Measurements from ENCODE around the gene PLEKHM3. TPM values are rescaled to one million over a fixed set of nuclear protein-coding genes. Genes with fewer than 3 reads are reported as not detected.
"Not testable (repeated sequence)": the region's sequence is repeated elsewhere in the genome, so short reads cannot be mapped to it uniquely, and the experiment has no call there.

PLEKHM3 gene
- total RNA-seq, 1 donor from 2014 or later: 2.5 TPM

DNA sequence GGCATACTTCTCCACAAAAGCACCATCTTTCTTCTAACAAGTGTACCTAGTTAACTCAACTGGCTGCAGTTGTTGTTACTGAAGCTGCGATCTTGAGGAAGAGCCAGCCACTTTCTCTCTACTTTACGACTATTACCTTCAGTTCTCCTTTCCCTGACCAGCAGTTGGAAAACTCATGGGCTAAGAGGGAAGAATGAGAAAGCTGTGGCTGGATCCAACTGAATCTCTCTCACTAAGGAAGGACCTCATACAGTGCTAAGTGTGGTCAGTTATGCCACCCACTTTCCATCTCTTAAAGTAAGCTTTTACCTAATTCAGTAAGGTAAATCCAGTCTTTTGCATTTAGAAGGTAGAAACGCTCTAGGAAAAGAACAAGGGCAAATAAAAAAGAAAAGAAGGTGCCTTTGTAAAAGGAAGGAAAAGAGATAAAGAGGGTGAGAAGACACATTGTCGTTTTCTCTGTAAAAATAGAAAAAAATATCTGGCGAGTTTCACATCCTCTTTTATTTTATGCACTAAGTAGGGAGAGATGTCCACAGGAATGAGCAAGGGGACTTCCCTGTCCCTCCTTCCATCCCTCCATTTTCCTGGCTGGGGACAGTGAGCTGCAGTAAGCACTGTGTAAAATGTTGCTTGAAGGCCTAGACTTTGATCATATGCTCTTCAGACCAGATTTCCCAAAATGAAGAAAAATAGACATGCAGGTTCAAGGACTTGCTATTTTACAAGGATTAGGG is 73.4 kb downstream of the PLEKHM3 start:
- no peak overlapping the region for H3K4me3 ChIP-seq (ENCODE audit: low read depth, low read length)
- no peak for DNase-seq (ENCODE audit: low read depth)
- TF ChIP-seq, protein P1, sequence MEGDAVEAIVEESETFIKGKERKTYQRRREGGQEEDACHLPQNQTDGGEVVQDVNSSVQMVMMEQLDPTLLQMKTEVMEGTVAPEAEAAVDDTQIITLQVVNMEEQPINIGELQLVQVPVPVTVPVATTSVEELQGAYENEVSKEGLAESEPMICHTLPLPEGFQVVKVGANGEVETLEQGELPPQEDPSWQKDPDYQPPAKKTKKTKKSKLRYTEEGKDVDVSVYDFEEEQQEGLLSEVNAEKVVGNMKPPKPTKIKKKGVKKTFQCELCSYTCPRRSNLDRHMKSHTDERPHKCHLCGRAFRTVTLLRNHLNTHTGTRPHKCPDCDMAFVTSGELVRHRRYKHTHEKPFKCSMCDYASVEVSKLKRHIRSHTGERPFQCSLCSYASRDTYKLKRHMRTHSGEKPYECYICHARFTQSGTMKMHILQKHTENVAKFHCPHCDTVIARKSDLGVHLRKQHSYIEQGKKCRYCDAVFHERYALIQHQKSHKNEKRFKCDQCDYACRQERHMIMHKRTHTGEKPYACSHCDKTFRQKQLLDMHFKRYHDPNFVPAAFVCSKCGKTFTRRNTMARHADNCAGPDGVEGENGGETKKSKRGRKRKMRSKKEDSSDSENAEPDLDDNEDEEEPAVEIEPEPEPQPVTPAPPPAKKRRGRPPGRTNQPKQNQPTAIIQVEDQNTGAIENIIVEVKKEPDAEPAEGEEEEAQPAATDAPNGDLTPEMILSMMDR (conservative IDR thresholded peaks at IDR 0.05; ENCODE audit: low read depth, low read length): no peak

DNA sequence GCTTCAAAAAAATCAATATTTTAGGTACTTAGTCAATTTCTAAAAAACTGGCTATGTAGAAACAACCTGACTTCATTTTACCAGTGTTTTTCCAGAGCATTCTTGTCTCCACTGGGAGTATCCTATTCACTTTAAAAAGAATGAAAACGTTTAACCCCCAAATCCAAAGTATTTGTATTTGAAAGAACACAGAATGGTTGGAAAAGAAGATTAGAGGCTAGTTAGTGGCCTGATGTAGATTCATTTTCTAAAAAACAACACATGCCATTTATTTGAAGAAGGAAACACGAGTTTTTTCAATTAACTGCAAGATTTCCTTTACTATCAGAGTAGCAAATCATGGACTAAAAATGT is 74.6 kb downstream of the PLEKHM3 start:
- no peak for DNase-seq (ENCODE audit: low read depth)

DNA sequence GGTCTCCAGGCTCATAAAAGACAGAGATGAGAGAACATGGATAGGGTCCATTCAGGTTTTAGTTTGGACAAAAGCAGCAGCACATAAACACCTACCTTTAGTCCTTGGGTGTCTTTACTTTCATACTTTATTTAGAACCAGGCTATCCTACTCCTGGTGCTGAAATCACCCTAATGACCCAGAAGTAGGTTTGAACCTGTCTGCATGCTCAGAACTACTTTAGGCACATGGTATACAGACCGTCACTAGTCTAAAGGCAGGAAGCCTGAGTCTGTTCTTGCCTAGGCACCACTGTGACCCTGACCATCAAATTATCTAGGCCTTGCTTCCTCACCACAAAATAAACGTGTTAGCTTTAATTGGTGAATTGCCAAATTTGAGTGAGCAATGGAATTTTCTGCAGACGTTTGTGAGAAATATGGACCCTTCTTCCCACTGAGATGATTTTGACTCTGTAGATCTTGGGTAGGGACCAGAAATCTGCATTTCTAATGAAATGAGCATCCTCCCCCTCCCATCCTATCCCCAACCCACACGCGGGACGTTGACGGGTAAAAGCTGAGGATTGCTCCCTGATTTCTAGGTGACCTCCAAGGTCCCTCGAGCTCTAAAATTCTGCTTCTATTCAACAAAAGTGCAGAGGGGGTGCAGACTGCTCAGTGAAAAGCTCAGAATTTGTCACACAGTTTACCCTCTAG is 75.1 kb downstream of the PLEKHM3 start:
- no peak overlapping the region for H3K4me3 ChIP-seq (ENCODE audit: low read depth, low read length)
- no peak for DNase-seq (ENCODE audit: low read depth)
- TF ChIP-seq, protein P1 (conservative IDR thresholded peaks at IDR 0.05; ENCODE audit: low read depth, low read length): no peak

More for the DNA sequence above, 74.6 kb downstream of the PLEKHM3 start:
- TF ChIP-seq, protein P1 (conservative IDR thresholded peaks at IDR 0.05; ENCODE audit: low read depth, low read length): no peak
- H3K4me3 ChIP-seq (ENCODE audit: low read depth, low read length): no peak overlapping the region

DNA sequence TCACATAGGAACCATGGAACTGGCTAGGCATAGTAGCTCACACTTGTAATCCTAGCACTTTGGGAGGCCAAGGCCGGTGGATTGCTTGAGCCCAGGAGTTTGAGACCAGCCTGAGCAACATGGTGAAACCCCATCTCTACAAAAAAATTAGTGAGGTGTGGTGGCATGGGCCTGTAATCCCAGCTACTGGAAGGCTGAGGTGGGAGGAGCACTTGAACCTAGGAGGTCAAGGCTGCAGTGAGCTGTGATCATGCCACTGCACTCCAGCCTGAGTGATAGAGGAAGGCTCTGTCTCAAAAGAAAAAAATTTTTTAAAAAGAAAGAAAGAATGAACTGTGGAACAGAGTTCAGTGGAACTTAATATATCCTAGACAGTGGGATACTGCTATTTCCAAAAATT is 76.1 kb downstream of the PLEKHM3 start:
- not testable (repeated sequence) for H3K4me3 ChIP-seq (ENCODE audit: low read depth, low read length); DNase-seq (ENCODE audit: low read depth)

DNA sequence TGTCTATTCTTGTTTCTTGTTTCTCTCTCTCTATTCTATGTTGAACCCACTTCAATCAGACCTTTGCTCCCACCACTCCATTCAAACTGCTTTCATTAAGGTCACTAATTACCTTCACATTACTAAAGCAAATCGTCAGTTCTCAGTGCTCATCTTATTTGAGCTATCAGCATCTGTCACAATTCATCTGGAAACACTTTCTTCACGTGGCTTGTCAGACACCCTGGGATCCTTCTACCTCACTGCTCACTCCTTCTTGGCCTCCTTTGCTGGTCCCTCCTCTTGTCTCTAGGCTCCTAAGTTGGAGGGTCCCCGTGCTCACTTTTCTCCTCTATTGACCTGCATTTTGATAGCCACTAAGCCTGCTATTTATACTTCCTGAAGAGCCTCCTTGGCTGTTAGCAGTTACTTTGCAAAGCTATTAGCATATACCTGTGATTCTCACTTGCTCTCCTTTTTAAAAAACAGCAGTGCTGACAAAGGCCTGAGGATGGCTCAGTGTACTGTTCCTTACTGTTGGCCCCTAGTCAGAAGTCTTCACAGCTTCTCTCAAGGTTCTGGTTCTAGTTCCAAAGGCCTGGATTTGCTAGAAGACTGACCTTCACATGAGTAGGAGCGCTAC is 80.2 kb downstream of the PLEKHM3 start:
- H3K4me3 ChIP-seq (ENCODE audit: low read depth, low read length): no peak overlapping the region
- TF ChIP-seq, protein P1 (conservative IDR thresholded peaks at IDR 0.05; ENCODE audit: low read depth, low read length): no peak
- DNase-seq (ENCODE audit: low read depth): no peak

DNA sequence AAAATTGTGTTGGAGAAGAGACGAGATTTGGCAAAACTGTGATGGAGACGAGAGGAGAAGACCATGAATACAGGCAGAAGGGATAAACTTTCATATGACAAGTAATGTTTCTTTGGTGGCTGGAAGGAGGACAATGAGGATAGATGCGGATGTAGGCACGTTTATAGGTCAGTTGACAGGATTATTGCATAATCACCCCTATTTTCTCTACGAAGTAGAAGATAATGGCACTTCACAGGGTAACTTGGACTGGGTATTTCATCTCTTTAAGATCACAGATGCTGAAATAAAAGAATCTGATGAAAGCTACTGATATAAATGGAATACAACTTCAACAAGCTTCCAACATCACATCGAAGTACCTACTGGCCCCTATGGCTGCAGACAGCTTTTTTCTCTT is 81.0 kb downstream of the PLEKHM3 start:
- DNase-seq (ENCODE audit: low read depth): no peak
- TF ChIP-seq, protein P1 (conservative IDR thresholded peaks at IDR 0.05; ENCODE audit: low read depth, low read length): no peak

DNA sequence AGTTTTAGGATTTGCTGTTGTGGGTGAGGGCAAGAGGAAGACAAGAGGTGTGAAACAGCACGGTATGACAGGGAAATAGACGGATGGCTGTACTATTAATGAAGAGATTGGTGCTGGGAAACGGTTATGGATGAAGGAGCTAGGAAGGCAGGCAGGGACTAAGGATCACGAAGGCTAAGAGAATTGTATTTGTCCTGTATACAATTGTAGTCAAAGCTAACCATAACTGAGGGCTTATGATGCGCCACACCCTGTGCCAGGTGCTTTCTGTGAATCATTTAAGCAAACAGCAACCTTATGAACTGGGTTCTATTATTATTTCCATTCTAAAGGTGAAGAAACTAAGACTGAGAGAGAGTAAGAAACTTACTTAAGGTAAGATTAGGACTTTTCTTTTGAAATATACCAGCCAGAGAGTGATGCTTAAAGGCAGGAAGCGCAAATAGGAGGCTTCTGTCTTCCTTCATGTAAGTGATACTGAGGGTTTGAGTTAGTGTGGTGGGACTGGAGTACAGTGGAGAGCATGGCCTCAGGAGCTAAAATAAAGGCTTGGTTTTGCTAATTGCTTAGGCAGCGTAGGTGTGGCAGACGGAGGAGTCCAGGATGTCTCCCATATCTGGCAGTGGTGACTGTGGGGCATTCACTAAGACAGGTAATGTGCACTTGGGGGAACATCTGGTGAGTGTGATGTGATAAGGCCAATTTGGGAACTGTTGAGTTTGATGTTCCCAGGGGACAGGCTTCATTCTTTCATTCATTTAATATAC is 85.8 kb downstream of the PLEKHM3 start:
- TF ChIP-seq, protein P1 (conservative IDR thresholded peaks at IDR 0.05; ENCODE audit: low read depth, low read length): no peak
- DNase-seq (ENCODE audit: low read depth): no peak
- no peak overlapping the region for H3K4me3 ChIP-seq (ENCODE audit: low read depth, low read length)

More for the DNA sequence above, 81.0 kb downstream of the PLEKHM3 start:
- H3K4me3 ChIP-seq (ENCODE audit: low read depth, low read length): no peak overlapping the region
